H1 (cell line): ENCODE data around the gene MYO16. TPM values are rescaled to one million over a fixed set of nuclear protein-coding genes. Genes with fewer than 3 reads are reported as not detected.

Source experiments
- CHD7 ChIP-seq: fragments of 300-600 bp; sonication (generic); IDR thresholded peaks from 2 replicates; pipeline ENCODE4 v1.7.1; 2012; ENCODE audit warnings: low read length, moderate library complexity, mild to moderate bottlenecking, inconsistent platforms; ENCODE audit not compliant: insufficient replicate concordance
- NRF1 ChIP-seq: IDR thresholded peaks from 2 replicates; pipeline ENCODE4 v1.6.1; 2011; ENCODE audit warnings: mild to moderate bottlenecking, low read depth, low read length, improper control_type of control experiment
- SP4 ChIP-seq: IDR thresholded peaks from 2 replicates; pipeline ENCODE4 v1.6.1; 2012; ENCODE audit warnings: low read length, inconsistent platforms
- polyA plus RNA-seq, 7 experiments: library from polyadenylated mRNA; depleted of rRNA in 3 of 7; stranded (reverse) in 5 of 7; unstranded in 2 of 7; fragments of >200 nt in 5 of 7; fragments of 200-250 nt in 2 of 7; gene quantifications; 1 replicate in 5 of 7; 2 replicates in 1 of 7; 4 replicates in 1 of 7; pipeline versions ENCODE4 v1.2.1 to v1.2.3, GENCODE V29; 2011 to 2013; ENCODE audit warnings: missing spikeins in 2 of 7, mixed read lengths in 2 of 7
- total RNA-seq: library from RNA; stranded (reverse); fragmentation: NEBNext Ultra II Directional; extraction: Animal tissue kit (Norgen Biotek cat#: 25700); gene quantifications from 2 replicates; pipeline ENCODE4 v1.2.1, GENCODE V29; 2021

MYO16 gene
- total and polyA plus RNA-seq, 2 of the 8 experiments (the other 6 are each of a cell fraction or from before 2014, with no cell fraction given) = 0.02 to 0.22 TPM

GRCh38 chr13:108677806-108678205 is 48.4 kb downstream of the MYO16 start (continued):
- TF ChIP-seq CHD7 (no peak), NRF1 (no peak), SP4 (no peak)
